Activated CD4-positive, alpha-beta T cell treated with anti-CD3 and anti-CD28 coated beads, Interleukin-10, Interleukin-2, amounts not matched to agents 100 ng/mL and 50 ng/mL, durations not matched to agents 16 hours and 8 hours (primary cell): ENCODE measurements around the gene EXOC5.
A peak's percentile ranks its signal among the peaks of the same experiment; 100 is the strongest.

Experiments used
- DNase-seq: peaks from one replicate; pipeline ENCODE4 v3.0.0-alpha.2; 2020

Gene EXOC5, protein sequence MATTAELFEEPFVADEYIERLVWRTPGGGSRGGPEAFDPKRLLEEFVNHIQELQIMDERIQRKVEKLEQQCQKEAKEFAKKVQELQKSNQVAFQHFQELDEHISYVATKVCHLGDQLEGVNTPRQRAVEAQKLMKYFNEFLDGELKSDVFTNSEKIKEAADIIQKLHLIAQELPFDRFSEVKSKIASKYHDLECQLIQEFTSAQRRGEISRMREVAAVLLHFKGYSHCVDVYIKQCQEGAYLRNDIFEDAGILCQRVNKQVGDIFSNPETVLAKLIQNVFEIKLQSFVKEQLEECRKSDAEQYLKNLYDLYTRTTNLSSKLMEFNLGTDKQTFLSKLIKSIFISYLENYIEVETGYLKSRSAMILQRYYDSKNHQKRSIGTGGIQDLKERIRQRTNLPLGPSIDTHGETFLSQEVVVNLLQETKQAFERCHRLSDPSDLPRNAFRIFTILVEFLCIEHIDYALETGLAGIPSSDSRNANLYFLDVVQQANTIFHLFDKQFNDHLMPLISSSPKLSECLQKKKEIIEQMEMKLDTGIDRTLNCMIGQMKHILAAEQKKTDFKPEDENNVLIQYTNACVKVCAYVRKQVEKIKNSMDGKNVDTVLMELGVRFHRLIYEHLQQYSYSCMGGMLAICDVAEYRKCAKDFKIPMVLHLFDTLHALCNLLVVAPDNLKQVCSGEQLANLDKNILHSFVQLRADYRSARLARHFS

DNA sequence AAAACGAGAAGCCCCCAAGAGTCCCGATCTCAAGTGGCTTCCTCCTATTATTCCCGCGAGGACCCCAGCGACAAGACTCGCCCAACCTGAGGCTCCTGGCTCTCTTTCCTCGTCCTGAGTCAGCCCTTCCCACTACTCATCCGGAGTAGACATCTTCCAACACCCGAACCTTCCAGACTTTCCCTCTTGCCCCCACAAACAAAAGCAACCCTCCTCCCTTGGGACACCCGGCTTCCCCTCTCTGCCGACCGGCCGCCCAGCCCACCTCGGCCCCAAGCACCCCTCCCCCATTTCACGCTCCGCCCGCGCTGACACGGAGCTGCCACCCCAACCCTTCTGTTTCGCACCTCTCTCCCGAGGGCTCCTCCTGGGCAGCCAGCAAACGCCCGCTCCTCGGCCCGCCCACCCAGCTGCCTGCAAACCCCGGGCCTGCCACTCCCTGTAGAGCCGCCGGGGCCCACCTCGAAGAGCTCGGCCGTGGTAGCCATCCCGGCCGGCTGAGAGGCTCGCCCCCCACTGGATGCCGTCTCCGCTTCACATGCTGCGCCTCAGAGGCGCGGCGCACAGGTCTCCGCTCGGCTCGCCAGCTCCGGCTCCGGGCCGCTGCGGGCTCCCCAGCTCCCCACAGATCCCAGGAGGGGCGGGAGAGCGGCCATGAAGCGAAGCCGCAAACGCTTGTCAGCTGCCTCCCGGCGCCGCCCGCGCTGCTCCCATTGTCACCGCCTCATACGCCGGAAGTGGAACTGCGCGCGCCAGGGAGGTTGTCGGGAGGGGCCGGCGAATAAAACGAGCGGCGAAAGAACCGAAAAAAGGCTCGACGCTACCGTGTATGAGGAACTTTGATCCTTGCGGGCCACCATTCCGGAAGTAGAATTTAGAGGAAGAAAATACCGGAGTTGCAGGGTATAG lies at the start of gene EXOC5, which contains the start of gene AP5M1:
Gene EXOC5, minus strand, starts transcription at position 745 of the 909 bp plus-strand sequence. Its CDS starts 257 bp downstream, at position 488.
Gene AP5M1, plus strand, starts transcription at position 811 of the 909 bp plus-strand sequence. CDS start 344 bp downstream, outside the sequence.
- peak; percentile 94 for DNase-seq

DNA sequence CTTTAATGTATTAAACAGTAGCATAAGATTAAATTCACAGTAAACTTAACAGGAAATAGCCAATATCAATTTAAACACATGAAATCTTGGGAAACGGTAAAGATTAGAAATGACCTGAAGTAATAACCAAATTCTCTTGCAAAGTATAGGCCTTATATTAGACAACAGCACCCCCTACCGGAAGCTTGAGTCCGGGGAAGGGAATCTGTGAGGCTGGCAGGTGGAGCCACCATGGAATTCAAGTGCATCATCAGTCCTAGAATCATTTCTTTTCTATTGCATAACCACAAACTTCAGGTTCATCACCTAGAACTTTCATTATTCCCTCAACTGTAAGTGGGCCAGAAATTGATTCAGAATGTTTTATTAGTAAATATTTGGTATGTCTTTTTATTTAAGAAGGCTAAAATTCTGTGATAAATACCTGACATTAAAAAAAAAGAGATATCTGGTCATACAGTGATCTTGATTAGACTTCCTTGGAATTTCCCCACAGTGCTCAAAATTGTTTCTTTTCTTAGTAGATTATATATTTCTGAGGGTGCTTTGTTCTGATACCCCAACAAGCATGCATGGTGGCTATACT lies 48.6 kb upstream of the EXOC5 start:
- peak; percentile 80 for DNase-seq

- DNase-seq, result no peak
Observed at GRCh38 chr14:57314396-57315089, 45.8 kb upstream of the EXOC5 start.

GRCh38 chr14:57302883-57303282 lies 34.2 kb upstream of the EXOC5 start:
- no peak for DNase-seq

- no peak for DNase-seq
Observed at GRCh38 chr14:57299511-57299910, 30.8 kb upstream of the EXOC5 start.

GRCh38 chr14:57297852-57298251 lies 29.1 kb upstream of the EXOC5 start:
- DNase-seq, result no peak

DNA sequence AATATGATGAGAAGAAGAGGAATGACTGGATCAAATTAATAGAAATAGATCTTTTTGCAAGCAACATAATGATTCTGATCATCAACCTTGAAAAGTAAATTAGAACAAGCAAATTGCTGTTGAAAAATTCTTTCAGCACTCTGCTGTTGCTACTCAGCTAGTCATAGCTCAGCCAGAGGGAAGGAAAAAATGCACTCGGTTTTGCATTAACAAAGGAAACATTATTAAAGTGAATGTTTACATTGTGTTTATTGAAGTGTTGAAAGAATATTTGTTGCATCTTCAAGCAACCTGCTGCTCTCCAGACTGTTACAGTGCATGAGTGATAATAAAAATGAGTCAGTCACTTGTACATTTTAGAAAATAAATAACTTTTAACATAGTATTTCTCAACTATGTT lies 26.5 kb upstream of the EXOC5 start:
- no peak for DNase-seq

DNA sequence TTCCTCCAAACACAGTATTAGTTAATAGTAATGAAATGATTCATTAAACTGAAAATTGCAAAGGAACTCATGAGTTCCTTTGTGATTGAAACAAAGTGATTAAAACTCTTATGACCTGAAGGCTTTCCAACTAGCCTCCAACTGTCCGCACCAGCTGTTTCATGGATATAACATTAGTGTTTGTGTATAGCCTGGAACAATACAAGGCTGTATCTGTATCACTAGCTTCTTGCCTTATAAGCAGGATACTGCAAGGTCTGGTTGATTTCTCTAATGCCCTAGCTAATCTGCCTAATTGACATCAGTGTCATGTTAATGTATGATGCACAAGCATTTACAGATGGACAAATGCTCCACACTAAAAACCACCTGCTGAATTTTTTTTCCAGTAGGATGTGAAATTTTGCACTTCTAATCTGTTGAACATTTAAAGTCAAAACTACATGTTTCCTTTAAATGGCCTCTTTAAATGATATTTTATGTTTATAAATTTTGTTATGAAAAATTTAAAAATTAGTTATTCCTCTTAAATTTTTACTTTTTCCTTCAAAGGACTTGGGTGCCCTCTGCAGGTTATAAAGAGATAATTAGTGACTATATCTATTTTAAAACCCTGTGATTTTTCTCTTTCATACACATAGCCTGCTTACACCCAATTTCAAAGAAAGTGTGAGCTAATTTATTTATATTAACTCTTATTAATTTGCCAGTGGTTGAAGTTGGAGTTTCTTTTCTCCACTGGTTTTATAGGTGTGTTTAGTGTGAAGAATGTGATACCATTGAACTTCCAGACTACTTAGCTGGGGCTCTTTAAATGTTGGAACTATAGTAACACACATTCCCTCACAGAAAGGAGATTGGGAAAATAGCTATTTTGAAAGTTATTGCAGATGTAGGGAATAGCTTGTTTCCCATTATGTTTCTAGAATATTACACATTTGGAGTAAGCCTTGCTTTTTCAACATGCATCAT lies 25.4 kb upstream of the EXOC5 start:
- no peak for DNase-seq

GRCh38 chr14:57291692-57292647 lies 23.3 kb upstream of the EXOC5 start:
- DNase-seq, result no peak

- DNase-seq, result no peak
Observed at GRCh38 chr14:57290751-57291150, 22.0 kb upstream of the EXOC5 start.

GRCh38 chr14:57287745-57288144 lies 19.0 kb upstream of the EXOC5 start:
- no peak for DNase-seq

- no peak for DNase-seq
Observed at GRCh38 chr14:57277062-57277461, 8.4 kb upstream of the EXOC5 start.

GRCh38 chr14:57275023-57275664 lies 6.4 kb upstream of the EXOC5 start:
- no peak for DNase-seq

- DNase-seq, result no peak
Observed at GRCh38 chr14:57274551-57274950, 5.8 kb upstream of the EXOC5 start.

DNA sequence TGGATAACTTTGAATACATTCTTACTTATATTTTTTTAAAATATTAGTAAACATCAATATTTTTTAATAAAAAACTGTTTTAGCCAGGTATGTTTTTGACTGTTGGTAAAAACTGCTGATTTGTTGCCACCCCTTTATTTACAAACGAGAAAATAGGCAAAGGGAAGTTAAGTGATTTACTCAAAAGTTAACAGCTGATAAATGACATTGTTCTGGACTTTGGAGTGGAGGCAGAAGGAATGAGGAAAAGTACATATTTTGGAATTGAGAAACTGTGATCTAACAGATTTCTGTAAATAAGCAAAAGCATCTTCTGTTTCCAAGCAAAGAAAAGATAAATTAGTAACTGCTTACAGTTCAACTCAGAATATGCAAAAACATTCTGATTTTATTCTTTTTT lies 4.5 kb upstream of the EXOC5 start:
- DNase-seq, result no peak

DNA sequence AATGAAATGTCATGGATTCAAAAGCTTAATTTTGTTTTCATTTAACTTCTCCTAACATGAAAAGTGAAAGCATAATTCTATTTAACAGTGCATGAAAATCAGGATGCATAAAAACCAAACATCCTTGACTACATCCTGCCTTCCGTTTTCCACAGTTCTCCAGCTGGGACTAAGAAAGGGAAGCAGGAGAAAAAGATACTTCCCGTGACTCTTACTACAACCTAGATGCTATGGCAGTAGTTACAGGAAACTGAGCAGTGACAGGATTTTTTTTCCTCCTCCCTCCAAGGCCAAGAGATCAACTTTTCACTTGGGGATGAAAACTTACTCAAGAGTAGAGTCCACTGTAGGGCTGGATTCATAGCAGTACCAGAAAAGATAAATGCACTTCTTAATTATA lies 2.6 kb downstream of the EXOC5 start:
- DNase-seq, result no peak

- no peak for DNase-seq
Observed at GRCh38 chr14:57262117-57262516, 6.6 kb downstream of the EXOC5 start.

DNA sequence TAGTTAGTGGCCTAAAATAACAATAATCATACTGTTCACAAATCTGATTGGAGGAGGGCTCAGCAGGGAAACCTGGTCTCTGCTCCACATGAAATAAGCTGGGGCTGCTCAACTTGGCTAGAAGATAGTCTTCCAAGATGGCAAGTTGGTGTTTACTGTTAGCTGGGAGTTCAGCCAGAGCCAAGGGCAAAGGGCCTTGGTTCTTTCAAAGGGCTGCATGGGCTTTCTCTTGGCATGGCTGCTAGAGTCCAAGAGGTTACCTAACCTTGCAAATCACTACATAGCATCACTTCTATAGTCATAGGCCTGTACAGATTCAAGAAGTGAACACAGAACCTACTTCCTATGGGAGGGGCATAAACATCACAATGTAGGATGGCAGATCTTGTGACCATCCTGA lies 7.1 kb downstream of the EXOC5 start:
- DNase-seq, result no peak

DNA sequence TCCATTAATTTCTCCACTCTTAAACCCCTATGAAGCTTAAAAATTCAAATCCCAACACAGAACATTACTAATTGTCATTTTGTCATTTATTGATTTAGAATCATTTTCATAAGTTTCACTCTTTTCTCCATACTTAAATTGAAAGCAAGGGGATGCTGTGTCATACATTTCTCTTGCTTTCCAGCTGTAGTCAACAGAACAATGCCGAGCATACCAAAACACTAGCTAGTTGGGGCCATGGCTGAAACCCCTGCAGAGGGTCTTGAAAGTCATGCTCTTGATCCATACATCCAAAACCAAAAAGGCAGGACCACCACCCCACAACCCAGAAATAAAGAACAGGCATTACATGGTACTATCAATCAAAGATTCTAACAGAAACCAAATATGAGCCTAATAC lies 9.0 kb downstream of the EXOC5 start:
- DNase-seq, result no peak
